ENCODE results near the gene SFT2D3. TPM values are rescaled to one million over a fixed set of nuclear protein-coding genes. Genes with fewer than 3 reads are reported as not detected.
A peak's percentile ranks its signal among the peaks of the same experiment; 100 is the strongest.

The SFT2D3 gene
- total RNA-seq, 2 donors from 2014 or later: 11.2 to 11.9 TPM

GRCh38 chr2:127695491-127696472 is 5.5 kb upstream of the SFT2D3 start:
- ATAC-seq (peak; percentile 70), DNase-seq (peak; percentile 42 to 75 (median 58))
- Histone ChIP-seq H3K4me3 (no peak overlapping the region), H3K27ac (no peak overlapping the region), H3K9me3 (no peaks in the 10 kb centered on the region), H3K4me1 (peaks cover 7% of the 10 kb centered on the region), H3K27me3 (no peaks in the 10 kb centered on the region), H3K36me3 (replicated peaks in 1 of 2; ENCODE audit: insufficient read depth in 1 of 2, low read depth in 2 of 2) (no peaks in the 10 kb centered on the region)
- WGBS, 2 donors: 30 to 34% methylated on average over 21 to 52 of the region's 52 CpGs
- intact Hi-C loops (cut with DNase I): no loop called here
- TF ChIP-seq POLR2A (IDR thresholded peaks at IDR 0.05) (no peak), CTCF (IDR thresholded peaks at IDR 0.05) (peak; percentile 20 to 52 (median 29))

- Histone ChIP-seq H3K4me1 (peaks cover 15% of the 10 kb centered on the region), H3K36me3 (replicated peaks in 1 of 2; ENCODE audit: insufficient read depth in 1 of 2, low read depth in 2 of 2) (no peaks in the 10 kb centered on the region), H3K4me3 (no peak overlapping the region), H3K27ac (no peak overlapping the region), H3K9me3 (no peaks in the 10 kb centered on the region), H3K27me3 (no peaks in the 10 kb centered on the region)
- TF ChIP-seq CTCF (IDR thresholded peaks at IDR 0.05) (no peak), POLR2A (IDR thresholded peaks at IDR 0.05) (no peak)
- ATAC-seq: no peak
- no peak for DNase-seq
- intact Hi-C loops (cut with DNase I): no loop called here
- 88% methylated on average over 21 of the region's 21 CpGs for WGBS, 2 donors
Observed at GRCh38 chr2:127697482-127698180, 3.7 kb upstream of the SFT2D3 start.

- TF ChIP-seq CTCF (IDR thresholded peaks at IDR 0.05) (no peak), POLR2A (IDR thresholded peaks at IDR 0.05) (no peak)
- Histone ChIP-seq H3K36me3 (replicated peaks in 1 of 2; ENCODE audit: insufficient read depth in 1 of 2, low read depth in 2 of 2) (no peaks in the 10 kb centered on the region), H3K27me3 (no peaks in the 10 kb centered on the region), H3K9me3 (no peaks in the 10 kb centered on the region), H3K4me1 (peaks cover 26% of the 10 kb centered on the region), H3K4me3 (no peak overlapping the region), H3K27ac (no peak overlapping the region)
- DNase-seq (no peak), ATAC-seq (no peak)
- 89 to 95% methylated on average over 26 to 27 of the region's 27 CpGs for WGBS, 2 donors
- intact Hi-C loops (cut with DNase I): no loop called here
Observed at GRCh38 chr2:127698553-127699355, 2.5 kb upstream of the SFT2D3 start.

- Histone ChIP-seq H3K27ac (peak overlapping the region; percentile 92 to 98 (median 94)), H3K4me1 (peaks cover 41% of the 10 kb centered on the region), H3K9me3 (no peaks in the 10 kb centered on the region), H3K36me3 (replicated peaks in 1 of 2; ENCODE audit: insufficient read depth in 1 of 2, low read depth in 2 of 2) (no peaks in the 10 kb centered on the region), H3K27me3 (no peaks in the 10 kb centered on the region), H3K4me3 (peak overlapping the region; percentile 4 to 18)
- ATAC-seq: peak; percentile 7
- 45 to 55% methylated on average over 15 to 17 of the region's 17 CpGs for WGBS, 2 donors
- intact Hi-C loops (cut with DNase I): no loop called here
- peak in 2 of 4 donors; percentile 41 to 64 for DNase-seq
- TF ChIP-seq POLR2A (IDR thresholded peaks at IDR 0.05) (no peak), CTCF (IDR thresholded peaks at IDR 0.05) (no peak)
Observed at GRCh38 chr2:127700527-127701192, 637 bp upstream of the SFT2D3 start.

Measured in body of pancreas (tissue), 4 donors.